ENCODE data around the gene TPTE.
"Not testable (repeated sequence)": the region's sequence is repeated elsewhere in the genome, so short reads cannot be mapped to it uniquely, and the experiment has no call there.

- TF ChIP-seq CTCF (IDR thresholded peaks at IDR 0.05; ENCODE audit: insufficient read depth, low read depth, low read length); EZH2 (IDR thresholded peaks at IDR 0.05; ENCODE audit: insufficient read depth, low read length): not testable (repeated sequence)
These were observed 57.5 kb downstream of the TPTE start for GRCh38 chr21:10578910-10579309.

Measured in astrocyte (in vitro differentiated cells and primary cell).